ENCODE data around the gene POMT1. TPM values are rescaled to one million over a fixed set of nuclear protein-coding genes. Genes with fewer than 3 reads are reported as not detected.

Gene POMT1
- total and polyA plus RNA-seq, 2 of the 8 experiments (the other 6 are each of a cell fraction or from before 2014, with no cell fraction given) = 22.3 to 33.2 TPM

GRCh38 chr9:131480258-131480657 is 22.5 kb upstream of the POMT1 start (continued):
- TF ChIP-seq CHD2 (IDR thresholded peaks at IDR 0.05; ENCODE audit: low read length) (no peak), YY1 (IDR thresholded peaks at IDR 0.05; ENCODE audit: low read depth, low read length) (no peak), MAFK (IDR thresholded peaks at IDR 0.05; ENCODE audit: low read depth, low read length) (no peak), SRF (IDR thresholded peaks at IDR 0.05; ENCODE audit: low read depth, low read length) (no peak), GTF2F1 (IDR thresholded peaks at IDR 0.05; ENCODE audit: borderline replicate concordance, low read depth, low read length) (no peak), ATF3 (IDR thresholded peaks at IDR 0.05; ENCODE audit: insufficient read depth, low read depth, low read length) (no peak), SAP30 (IDR thresholded peaks at IDR 0.05; ENCODE audit: insufficient read depth, insufficient replicate concordance, low read length) (no peak), TCF12 (IDR thresholded peaks at IDR 0.05; ENCODE audit: low read depth, low read length) (no peak)
